GM06990 (cell line): ENCODE results near the gene C3orf18.

Experiments used
- DNase-seq: peaks from one replicate; pipeline ENCODE4 v3.0.0-alpha.2; 2011; ENCODE audit not compliant: insufficient read length; ENCODE audit errors: extremely low read depth
- H3K27me3 ChIP-seq: replicated peaks from 2 replicates; pipeline ENCODE4 v1.6.0; 2011; ENCODE audit warnings: low read length; ENCODE audit not compliant: control insufficient read depth, insufficient read depth
- H3K36me3 ChIP-seq: 2 replicates; pipeline ENCODE4 v1.5.1; 2011; ENCODE audit warnings: low read length; ENCODE audit not compliant: control insufficient read depth, insufficient read depth
- H3K4me3 ChIP-seq: replicated peaks from 2 replicates; pipeline ENCODE4 v1.5.1; 2011; ENCODE audit warnings: low read depth, mild to moderate bottlenecking, control low read depth, low read length
- CTCF ChIP-seq: IDR thresholded peaks from 2 replicates; pipeline ENCODE4 v1.5.1; 2011; ENCODE audit warnings: low read length, control low read depth, mild to moderate bottlenecking, inconsistent platforms; ENCODE audit not compliant: insufficient read depth, poor library complexity, severe bottlenecking

Gene C3orf18

GRCh38 chr3:50604628-50605588 lies 37.4 kb upstream of the C3orf18 start:
- DNase-seq, result no peak
- no peak overlapping the region for H3K4me3 ChIP-seq
- H3K27me3 ChIP-seq, result no peaks in the 10 kb centered on the region
- peaks cover 2% of the 10 kb centered on the region; the same call in 1 of the 2 replicates for H3K36me3 ChIP-seq
- no peak for TF ChIP-seq CTCF

GRCh38 chr3:50604110-50604621 lies 36.6 kb upstream of the C3orf18 start:
- DNase-seq, result no peak
- H3K36me3 ChIP-seq, result peaks cover 2% of the 10 kb centered on the region; the same call in 1 of the 2 replicates
- no peak overlapping the region for H3K4me3 ChIP-seq
- H3K27me3 ChIP-seq, result no peaks in the 10 kb centered on the region
- no peak for TF ChIP-seq CTCF

GRCh38 chr3:50603261-50604109 lies 35.9 kb upstream of the C3orf18 start:
- no peak overlapping the region for H3K4me3 ChIP-seq
- H3K36me3 ChIP-seq, result peaks cover 2% of the 10 kb centered on the region; the same call in 1 of the 2 replicates
- H3K27me3 ChIP-seq, result no peaks in the 10 kb centered on the region
- DNase-seq, result no peak
- TF ChIP-seq CTCF, result no peak

GRCh38 chr3:50602595-50603191 lies 35.1 kb upstream of the C3orf18 start:
- TF ChIP-seq CTCF, result no peak
- no peaks in the 10 kb centered on the region for H3K27me3 ChIP-seq
- no peak overlapping the region for H3K4me3 ChIP-seq
- DNase-seq, result no peak
- peaks cover 2% of the 10 kb centered on the region; the same call in 1 of the 2 replicates for H3K36me3 ChIP-seq

- no peaks in the 10 kb centered on the region for H3K36me3 ChIP-seq
- TF ChIP-seq CTCF, result no peak
- H3K4me3 ChIP-seq, result no peak overlapping the region
- no peaks in the 10 kb centered on the region for H3K27me3 ChIP-seq
- peak; percentile 46 for DNase-seq
These were observed 33.5 kb upstream of the C3orf18 start for GRCh38 chr3:50600841-50601591.
